HepG2 (cell line): ENCODE results near the gene KLHL11. TPM values are rescaled to one million over a fixed set of nuclear protein-coding genes. Genes with fewer than 3 reads are reported as not detected.

ENCODE experiments used
- KAT7 ChIP-seq: IDR thresholded peaks from 2 replicates; pipeline ENCODE4 v1.6.1; 2018; ENCODE audit warnings: borderline replicate concordance, missing compliant biosample characterization
- POLR2AphosphoS5 ChIP-seq: IDR thresholded peaks from 2 replicates; pipeline ENCODE4 v1.6.1; 2012; ENCODE audit warnings: low read depth, low read length
- RBM39 ChIP-seq: fragments of 200-400 bp; formaldehyde crosslinking; IDR thresholded peaks from one replicate; pipeline ENCODE4 v1.6.1; 2018; ENCODE audit warnings: antibody characterized with exemption, mild to moderate bottlenecking, low read depth, low read length; ENCODE audit not compliant: poor library complexity, severe bottlenecking
- TEAD2 ChIP-seq: sonication (generic); formaldehyde crosslinking; IDR thresholded peaks from 2 replicates; pipeline ENCODE4 v1.9.0; 2021; ENCODE audit warnings: missing genetic modification reagents
- TERF1 ChIP-seq: sonication (generic); formaldehyde crosslinking; IDR thresholded peaks from 2 replicates; pipeline ENCODE4 v1.8.0; 2022; ENCODE audit warnings: mild to moderate bottlenecking, missing genetic modification reagents, moderate library complexity
- THRA ChIP-seq: sonication (generic); formaldehyde crosslinking; IDR thresholded peaks from 2 replicates; pipeline ENCODE4 v1.4.0; 2020; ENCODE audit warnings: missing genetic modification reagents, borderline replicate concordance
- ZC3H13 ChIP-seq: sonication (generic); formaldehyde crosslinking; IDR thresholded peaks from 2 replicates; pipeline ENCODE4 v1.8.1; 2023; ENCODE audit warnings: mild to moderate bottlenecking, missing genetic modification reagents, moderate library complexity
- ZFYVE20 ChIP-seq: sonication (generic); formaldehyde crosslinking; IDR thresholded peaks from 2 replicates; pipeline ENCODE4 v1.8.0; 2023; ENCODE audit warnings: low read depth, mild to moderate bottlenecking, moderate library complexity, missing genetic modification reagents, borderline replicate concordance
- ZGPAT ChIP-seq: IDR thresholded peaks from 2 replicates; pipeline ENCODE4 v1.6.1; 2016; ENCODE audit warnings: mild to moderate bottlenecking
- ZNF331 ChIP-seq: sonication (generic); formaldehyde crosslinking; IDR thresholded peaks from 2 replicates; pipeline ENCODE4 v1.4.0; 2020; ENCODE audit warnings: missing genetic modification reagents
- ZNF34 ChIP-seq: sonication (generic); formaldehyde crosslinking; IDR thresholded peaks from 2 replicates; pipeline ENCODE4 v1.4.0; 2020; ENCODE audit warnings: mild to moderate bottlenecking, missing genetic modification reagents, borderline replicate concordance
- ZNF446 ChIP-seq: sonication (generic); formaldehyde crosslinking; IDR thresholded peaks from 2 replicates; pipeline ENCODE4 v1.5.0; 2020; ENCODE audit warnings: mild to moderate bottlenecking, missing genetic modification reagents
- ZNF501 ChIP-seq: sonication (generic); formaldehyde crosslinking; IDR thresholded peaks from 2 replicates; pipeline ENCODE4 v1.5.1; 2020; ENCODE audit warnings: mild to moderate bottlenecking, moderate library complexity, missing genetic modification reagents
- ZNF672 ChIP-seq: sonication (generic); formaldehyde crosslinking; IDR thresholded peaks from 2 replicates; pipeline ENCODE4 v1.8.1; 2022; ENCODE audit warnings: missing genetic modification reagents
- polyA plus RNA-seq, 8 experiments: library from polyadenylated mRNA; depleted of rRNA in 3 of 8; stranded (reverse) in 7 of 8; unstranded in 1 of 8; fragments of >200 nt; fragmentation: Illumina TruSeq in 4 of 8; extraction: Trizol in 4 of 8; gene quantifications; 2 replicates each; pipeline versions ENCODE4 v1.2.1 to v1.2.3, GENCODE V29; 2011 to 2016; ENCODE audit warnings: low read depth in 4 of 8, missing spikeins in 1 of 8, mixed read lengths in 1 of 8; ENCODE audit not compliant: insufficient read depth in 1 of 8
- total RNA-seq, 5 experiments: library from RNA; depleted of rRNA; stranded (reverse); fragments of >200 nt; fragmentation: Illumina TruSeq; extraction: Trizol; gene quantifications; 2 replicates each; pipeline ENCODE4 v1.2.3, GENCODE V29; 2016; ENCODE audit warnings: low read depth in 1 of 5
- TF ChIP-seq, protein P1 (sequence below): IDR thresholded peaks from 2 replicates; pipeline ENCODE4 v1.6.1; 2016; ENCODE audit warnings: missing biosample characterization, missing genetic modification reagents, low read depth
- TF ChIP-seq, protein P2 (sequence below): sonication (generic); formaldehyde crosslinking; IDR thresholded peaks from 2 replicates; pipeline ENCODE4 v1.4.0; 2020; ENCODE audit warnings: missing genetic modification reagents, mild to moderate bottlenecking, borderline replicate concordance
- TF ChIP-seq, protein P3 (sequence below): IDR thresholded peaks from 2 replicates; pipeline ENCODE4 v1.6.1; 2016; ENCODE audit warnings: missing compliant biosample characterization, missing genetic modification reagents, borderline replicate concordance

Gene KLHL11
- total and polyA plus RNA-seq, 2 of the 13 experiments (the other 11 are each of a cell fraction or from before 2014, with no cell fraction given): 7.7 to 27.5 TPM

DNA sequence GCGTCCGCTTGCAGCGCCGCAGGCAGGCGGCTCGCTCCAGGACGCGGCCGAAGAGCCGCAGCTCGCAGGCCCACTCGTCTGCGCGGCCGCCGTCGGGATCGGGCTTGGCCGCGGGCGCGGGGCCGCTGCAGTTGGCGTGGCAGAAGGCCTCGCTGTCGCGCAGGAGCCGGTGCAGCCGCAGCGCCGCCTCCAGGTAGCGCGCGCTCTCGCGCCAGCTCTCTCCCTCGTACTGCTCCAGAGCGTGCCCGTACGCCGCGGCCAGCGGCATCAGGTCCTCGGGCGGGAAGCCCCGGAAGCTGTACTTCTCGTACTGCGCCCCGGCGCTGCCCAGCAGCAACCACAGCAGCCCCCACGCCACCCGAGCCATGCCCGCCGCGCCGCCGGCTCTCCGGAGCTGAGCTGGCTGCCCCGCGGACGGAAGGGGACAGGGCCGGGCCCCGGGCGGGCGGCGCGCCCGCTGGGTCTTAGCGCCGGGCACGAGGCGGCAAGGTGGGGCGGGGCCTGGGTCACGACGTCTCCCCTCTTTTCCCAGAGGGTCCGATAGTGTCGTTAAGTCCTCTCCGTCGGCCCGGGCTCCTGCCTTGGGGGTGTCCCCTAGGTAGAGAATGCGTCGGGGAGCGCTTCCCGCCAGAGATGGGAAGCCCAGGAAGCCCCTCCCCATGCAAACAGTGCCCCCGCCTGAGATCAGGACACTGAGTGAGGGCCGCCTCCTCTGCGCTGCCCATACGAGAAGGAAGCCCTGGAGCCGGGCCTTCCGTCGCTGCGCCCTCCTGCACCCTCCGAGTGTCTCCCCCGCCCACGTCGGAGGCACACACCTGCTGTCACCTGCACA lies 53.5 kb downstream of the KLHL11 start, which contains the start of gene P3H4 (continued):
- TF ChIP-seq ZGPAT: peak; percentile 26; the same call in 1 of the 2 replicates
- TF ChIP-seq, protein P1, sequence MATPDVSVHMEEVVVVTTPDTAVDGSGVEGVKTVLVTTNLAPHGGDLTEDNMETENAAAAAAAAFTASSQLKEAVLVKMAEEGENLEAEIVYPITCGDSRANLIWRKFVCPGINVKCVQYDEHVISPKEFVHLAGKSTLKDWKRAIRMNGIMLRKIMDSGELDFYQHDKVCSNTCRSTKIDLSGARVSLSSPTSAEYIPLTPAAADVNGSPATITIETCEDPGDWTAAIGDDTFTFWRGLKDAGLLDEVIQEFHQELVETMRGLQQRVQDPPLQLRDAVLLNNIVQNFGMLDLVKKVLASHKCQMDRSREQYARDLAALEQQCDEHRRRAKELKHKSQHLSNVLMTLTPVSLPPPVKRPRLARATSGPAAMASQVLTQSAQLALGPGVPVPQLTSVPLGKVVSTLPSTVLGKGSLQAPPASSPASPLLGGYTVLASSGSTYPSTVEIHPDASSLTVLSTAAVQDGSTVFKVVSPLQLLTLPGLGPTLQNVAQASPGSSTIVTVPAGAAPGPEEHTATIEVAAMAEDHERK (CRISPR knock-in tag): peak; percentile 35; the same call in 1 of the 2 replicates
- TF ChIP-seq ZC3H13 (CRISPR knock-in tag): peak; percentile 13; the same call in 1 of the 2 replicates
- TF ChIP-seq TERF1 (CRISPR knock-in tag): peak; percentile 82; the same call in 1 of the 2 replicates
- TF ChIP-seq, protein P2, sequence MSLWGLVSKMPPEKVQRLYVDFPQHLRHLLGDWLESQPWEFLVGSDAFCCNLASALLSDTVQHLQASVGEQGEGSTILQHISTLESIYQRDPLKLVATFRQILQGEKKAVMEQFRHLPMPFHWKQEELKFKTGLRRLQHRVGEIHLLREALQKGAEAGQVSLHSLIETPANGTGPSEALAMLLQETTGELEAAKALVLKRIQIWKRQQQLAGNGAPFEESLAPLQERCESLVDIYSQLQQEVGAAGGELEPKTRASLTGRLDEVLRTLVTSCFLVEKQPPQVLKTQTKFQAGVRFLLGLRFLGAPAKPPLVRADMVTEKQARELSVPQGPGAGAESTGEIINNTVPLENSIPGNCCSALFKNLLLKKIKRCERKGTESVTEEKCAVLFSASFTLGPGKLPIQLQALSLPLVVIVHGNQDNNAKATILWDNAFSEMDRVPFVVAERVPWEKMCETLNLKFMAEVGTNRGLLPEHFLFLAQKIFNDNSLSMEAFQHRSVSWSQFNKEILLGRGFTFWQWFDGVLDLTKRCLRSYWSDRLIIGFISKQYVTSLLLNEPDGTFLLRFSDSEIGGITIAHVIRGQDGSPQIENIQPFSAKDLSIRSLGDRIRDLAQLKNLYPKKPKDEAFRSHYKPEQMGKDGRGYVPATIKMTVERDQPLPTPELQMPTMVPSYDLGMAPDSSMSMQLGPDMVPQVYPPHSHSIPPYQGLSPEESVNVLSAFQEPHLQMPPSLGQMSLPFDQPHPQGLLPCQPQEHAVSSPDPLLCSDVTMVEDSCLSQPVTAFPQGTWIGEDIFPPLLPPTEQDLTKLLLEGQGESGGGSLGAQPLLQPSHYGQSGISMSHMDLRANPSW: peak; percentile 70; the same call in 1 of the 2 replicates
- no peak for TF ChIP-seq THRA
- TF ChIP-seq ZNF34 (CRISPR knock-in tag): 0 out of 2 replicates have a peak, but pooled peaks have one; percentile 23
- TF ChIP-seq ZNF331: peak; percentile 19; the same call in 1 of the 2 replicates
- TF ChIP-seq ZNF501 (CRISPR knock-in tag): peak; percentile 54; the same call in 1 of the 2 replicates
- TF ChIP-seq ZNF672 (CRISPR knock-in tag): peak; percentile 89
- TF ChIP-seq RBM39: peak; percentile 51
- TF ChIP-seq TEAD2: peak; percentile 8; the same call in 1 of the 2 replicates
- TF ChIP-seq KAT7 (CRISPR knock-in tag): peak; percentile 92
- TF ChIP-seq, protein P3, sequence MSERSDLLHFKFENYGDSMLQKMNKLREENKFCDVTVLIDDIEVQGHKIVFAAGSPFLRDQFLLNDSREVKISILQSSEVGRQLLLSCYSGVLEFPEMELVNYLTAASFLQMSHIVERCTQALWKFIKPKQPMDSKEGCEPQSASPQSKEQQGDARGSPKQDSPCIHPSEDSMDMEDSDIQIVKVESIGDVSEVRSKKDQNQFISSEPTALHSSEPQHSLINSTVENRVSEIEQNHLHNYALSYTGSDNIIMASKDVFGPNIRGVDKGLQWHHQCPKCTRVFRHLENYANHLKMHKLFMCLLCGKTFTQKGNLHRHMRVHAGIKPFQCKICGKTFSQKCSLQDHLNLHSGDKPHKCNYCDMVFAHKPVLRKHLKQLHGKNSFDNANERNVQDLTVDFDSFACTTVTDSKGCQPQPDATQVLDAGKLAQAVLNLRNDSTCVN: 0 out of 2 replicates have a peak, but pooled peaks have one; percentile 6
- TF ChIP-seq POLR2AphosphoS5: peak; percentile 59
- TF ChIP-seq ZFYVE20: peak; percentile 87
- TF ChIP-seq ZNF446: peak; percentile 95
